SU-DHL-6 (cell line): ENCODE measurements around the gene STRN3.

Experiments used
- EZH2phosphoT487 ChIP-seq: fragments of 200-600 bp; sonication (generic), shearing (Covaris generic); conservative IDR thresholded peaks from 2 replicates; pipeline ENCODE4 v1.6.1; 2018; ENCODE audit warnings: mild to moderate bottlenecking, antibody characterized with exemption, low read length, moderate library complexity, mixed read lengths
- TF ChIP-seq, protein P1 (sequence below): fragments of 200-600 bp; sonication (generic); IDR thresholded peaks from one replicate; pipeline ENCODE4 v1.5.1; 2017; ENCODE audit warnings: antibody characterized with exemption, mild to moderate bottlenecking, low read length, moderate library complexity; ENCODE audit not compliant: insufficient read depth, poor library complexity, severe bottlenecking

DNA sequence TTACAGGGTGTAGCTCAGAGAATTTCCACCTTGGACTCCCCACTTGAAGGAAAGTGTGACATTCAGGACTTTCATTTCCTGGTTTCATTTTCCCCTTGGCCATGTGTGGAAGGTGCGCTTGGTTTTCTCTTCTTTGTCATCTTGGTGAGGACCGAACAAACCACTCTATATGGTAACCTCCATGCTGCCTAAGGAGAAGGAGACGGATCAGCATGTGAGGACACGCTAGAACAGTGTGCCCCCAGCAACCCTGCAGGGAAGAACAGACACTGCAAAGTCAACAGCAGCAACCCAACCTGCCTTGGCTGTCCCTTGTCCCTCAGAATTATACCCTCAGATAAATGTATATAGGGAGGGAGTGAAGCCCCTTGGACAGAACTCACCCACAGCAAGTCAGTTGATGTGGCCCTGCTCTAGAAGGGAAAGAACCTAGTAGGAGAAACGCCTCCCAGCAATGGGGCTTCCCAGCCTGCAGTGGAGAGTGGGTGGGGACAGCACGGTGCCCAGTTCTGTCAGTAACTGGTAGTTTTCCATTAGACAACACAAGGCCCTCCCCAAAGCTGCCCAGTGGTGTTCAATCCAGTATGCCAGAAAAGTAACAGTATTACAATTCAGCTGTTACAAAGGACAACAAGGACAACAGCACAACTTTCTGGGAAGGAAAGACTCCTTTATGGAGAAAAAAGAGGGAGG, 170.7 kb downstream of the STRN3 start:
- TF ChIP-seq, protein P1, sequence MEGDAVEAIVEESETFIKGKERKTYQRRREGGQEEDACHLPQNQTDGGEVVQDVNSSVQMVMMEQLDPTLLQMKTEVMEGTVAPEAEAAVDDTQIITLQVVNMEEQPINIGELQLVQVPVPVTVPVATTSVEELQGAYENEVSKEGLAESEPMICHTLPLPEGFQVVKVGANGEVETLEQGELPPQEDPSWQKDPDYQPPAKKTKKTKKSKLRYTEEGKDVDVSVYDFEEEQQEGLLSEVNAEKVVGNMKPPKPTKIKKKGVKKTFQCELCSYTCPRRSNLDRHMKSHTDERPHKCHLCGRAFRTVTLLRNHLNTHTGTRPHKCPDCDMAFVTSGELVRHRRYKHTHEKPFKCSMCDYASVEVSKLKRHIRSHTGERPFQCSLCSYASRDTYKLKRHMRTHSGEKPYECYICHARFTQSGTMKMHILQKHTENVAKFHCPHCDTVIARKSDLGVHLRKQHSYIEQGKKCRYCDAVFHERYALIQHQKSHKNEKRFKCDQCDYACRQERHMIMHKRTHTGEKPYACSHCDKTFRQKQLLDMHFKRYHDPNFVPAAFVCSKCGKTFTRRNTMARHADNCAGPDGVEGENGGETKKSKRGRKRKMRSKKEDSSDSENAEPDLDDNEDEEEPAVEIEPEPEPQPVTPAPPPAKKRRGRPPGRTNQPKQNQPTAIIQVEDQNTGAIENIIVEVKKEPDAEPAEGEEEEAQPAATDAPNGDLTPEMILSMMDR = no peak
- TF ChIP-seq EZH2phosphoT487 = no peak
